ENCODE results near the gene ZNF677.
A peak's percentile ranks its signal among the peaks of the same experiment; 100 is the strongest.
"Not testable (repeated sequence)": the region's sequence is repeated elsewhere in the genome, so short reads cannot be mapped to it uniquely, and the experiment has no call there.

The ZNF677 gene

GRCh38 chr19:53192771-53193534, 61.7 kb downstream of the ZNF677 start, which contains the start of gene ZNF665:
Gene ZNF665 (minus strand): TSS chr19:53193358. CDS start chr19:53182898, 10,460 bp downstream.
- DNase-seq: peak; percentile 77

DNA sequence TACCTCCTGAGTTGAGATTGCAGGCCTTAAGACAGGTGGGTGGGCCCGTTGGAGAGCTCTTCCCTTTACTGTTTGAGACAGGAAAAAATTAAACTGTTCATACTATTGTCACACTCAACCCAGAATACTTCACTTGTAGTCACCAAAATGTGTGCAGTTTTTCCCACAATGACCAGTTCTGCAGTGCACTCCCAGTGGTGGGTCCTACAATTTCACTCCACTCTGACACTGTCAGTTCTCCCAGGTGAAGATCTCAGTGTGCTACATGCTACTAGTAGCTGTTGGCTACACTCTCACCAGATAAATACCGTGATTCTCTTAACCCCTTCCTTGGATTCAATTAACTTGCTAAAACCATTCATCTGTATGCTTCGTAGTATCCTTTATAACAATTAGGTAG, 64.4 kb downstream of the ZNF677 start:
- DNase-seq: no peak

GRCh38 chr19:53189691-53190198, 64.9 kb downstream of the ZNF677 start:
- DNase-seq: not testable (repeated sequence)

Data from RPMI8226 (cell line).